KOPT-K1 (cell line): Measurements from ENCODE around the gene MYCBP2.
A peak's percentile ranks its signal among the peaks of the same experiment; 100 is the strongest.

Experiments
- H3K27ac ChIP-seq: fragments of 200-600 bp; sonication (generic); 2 replicates; pipeline ENCODE4 v1.5.1; 2016; ENCODE audit warnings: antibody characterized with exemption, mild to moderate bottlenecking, low read depth, low read length; ENCODE audit not compliant: poor library complexity, severe bottlenecking
- H3K36me3 ChIP-seq: fragments of 200-600 bp; sonication (generic); 2 replicates; pipeline ENCODE4 v1.5.1; 2017; ENCODE audit warnings: antibody characterized with exemption, mild to moderate bottlenecking, low read length, moderate library complexity; ENCODE audit not compliant: insufficient read depth
- H3K9me3 ChIP-seq: fragments of 200-600 bp; sonication (generic); 2 replicates; pipeline ENCODE4 v1.5.1; 2017; ENCODE audit warnings: antibody characterized with exemption, low read length, mild to moderate bottlenecking; ENCODE audit not compliant: insufficient read depth, poor library complexity, severe bottlenecking

Gene MYCBP2

GRCh38 chr13:77040835-77041234, 286.1 kb downstream of the MYCBP2 start:
- Histone ChIP-seq H3K36me3 (peaks cover 29% of the 10 kb centered on the region), H3K27ac (no peak overlapping the region), H3K9me3 (no peaks in the 10 kb centered on the region)

GRCh38 chr13:77040076-77040475, 286.8 kb downstream of the MYCBP2 start:
- Histone ChIP-seq H3K9me3 (no peaks in the 10 kb centered on the region), H3K36me3 (peaks cover 22% of the 10 kb centered on the region), H3K27ac (no peak overlapping the region)

- no peaks in the 10 kb centered on the region for H3K9me3 ChIP-seq
- H3K27ac ChIP-seq, result no peak overlapping the region
- H3K36me3 ChIP-seq, result peaks cover 12% of the 10 kb centered on the region
Observed at GRCh38 chr13:77038907-77039480, 287.9 kb downstream of the MYCBP2 start.

GRCh38 chr13:77036279-77036678, 290.6 kb downstream of the MYCBP2 start:
- no peaks in the 10 kb centered on the region for H3K36me3 ChIP-seq
- no peak overlapping the region for H3K27ac ChIP-seq
- H3K9me3 ChIP-seq, result no peaks in the 10 kb centered on the region

GRCh38 chr13:77034881-77035280, 292.0 kb downstream of the MYCBP2 start:
- Histone ChIP-seq H3K27ac (no peak overlapping the region), H3K9me3 (no peaks in the 10 kb centered on the region), H3K36me3 (no peaks in the 10 kb centered on the region)

- Histone ChIP-seq H3K9me3 (no peaks in the 10 kb centered on the region), H3K36me3 (no peaks in the 10 kb centered on the region), H3K27ac (no peak overlapping the region)
Observed at GRCh38 chr13:77033717-77034302, 293.1 kb downstream of the MYCBP2 start.

GRCh38 chr13:77031656-77032243, 295.1 kb downstream of the MYCBP2 start:
- Histone ChIP-seq H3K27ac (no peak overlapping the region), H3K36me3 (no peaks in the 10 kb centered on the region), H3K9me3 (no peaks in the 10 kb centered on the region)

- Histone ChIP-seq H3K9me3 (no peaks in the 10 kb centered on the region), H3K27ac (no peak overlapping the region)
Observed at GRCh38 chr13:77029436-77029835, 297.5 kb downstream of the MYCBP2 start.

GRCh38 chr13:77028202-77028601, 298.7 kb downstream of the MYCBP2 start:
- Histone ChIP-seq H3K9me3 (no peaks in the 10 kb centered on the region), H3K27ac (no peak overlapping the region), H3K36me3 (peaks cover 8% of the 10 kb centered on the region)

More at GRCh38 chr13:77029436-77029835, 297.5 kb downstream of the MYCBP2 start:
- H3K36me3 ChIP-seq, result no peaks in the 10 kb centered on the region

GRCh38 chr13:77026861-77027621, 299.9 kb downstream of the MYCBP2 start, which contains the start of gene FBXL3:
Gene FBXL3 (minus strand): TSS chr13:77027159. CDS start chr13:77021860, 5,299 bp downstream.
- Histone ChIP-seq H3K9me3 (no peaks in the 10 kb centered on the region), H3K36me3 (peaks cover 19% of the 10 kb centered on the region), H3K27ac (peak within 1 kb of the TSS; percentile 95)

- peak overlapping the region; percentile 95 for H3K27ac ChIP-seq
- no peaks in the 10 kb centered on the region for H3K9me3 ChIP-seq
- H3K36me3 ChIP-seq, result peaks cover 26% of the 10 kb centered on the region
Observed at GRCh38 chr13:77026255-77026860, 300.5 kb downstream of the MYCBP2 start.

- H3K9me3 ChIP-seq, result no peaks in the 10 kb centered on the region
- peaks cover 66% of the 10 kb centered on the region for H3K36me3 ChIP-seq
- no peak overlapping the region for H3K27ac ChIP-seq
Observed at GRCh38 chr13:77022341-77022740, 304.6 kb downstream of the MYCBP2 start.

GRCh38 chr13:77019756-77020155, 307.1 kb downstream of the MYCBP2 start:
- Histone ChIP-seq H3K36me3 (peaks cover 92% of the 10 kb centered on the region), H3K9me3 (no peaks in the 10 kb centered on the region), H3K27ac (no peak overlapping the region)

- H3K27ac ChIP-seq, result no peak overlapping the region
- no peaks in the 10 kb centered on the region for H3K9me3 ChIP-seq
- peaks cover 100% of the 10 kb centered on the region for H3K36me3 ChIP-seq
Observed at GRCh38 chr13:77016888-77017623, 309.8 kb downstream of the MYCBP2 start.
